ENCODE measurements around the gene RPRD2. TPM values are rescaled to one million over a fixed set of nuclear protein-coding genes. Genes with fewer than 3 reads are reported as not detected.
"Not testable (repeated sequence)": the region's sequence is repeated elsewhere in the genome, so short reads cannot be mapped to it uniquely, and the experiment has no call there.

The RPRD2 gene
- 44.5 and 46.6 TPM in 2 replicates for total RNA-seq (2021)
- percentile 87 among the genes with signal in this experiment for Bru-seq, nascent RNA
- percentile 85 among the genes with signal in this experiment for BruChase-seq, experiment 1, labeled RNA remaining after a 2-hour chase
- BruChase-seq, experiment 2, labeled RNA remaining after a 6-hour chase, result percentile 88 among the genes with signal in this experiment
- long read RNA-seq, full-length matches to known transcripts, result 13 of 52 reads
- long read RNA-seq, partial matches to known transcripts, result 28 of 52 reads
- long read RNA-seq, other reads (novel, unspliced or antisense), result 11 of 52 reads

GRCh38 chr1:150363426-150364230, at the start of gene RPRD2:
RPRD2 (plus strand) TSS chr1:150364147; CDS start chr1:150364715, 568 bp downstream.
- Histone ChIP-seq H3K27me3 (replicated peaks; ENCODE audit: insufficient read depth, low read depth, low read length, poor library complexity) (no peaks in the 10 kb centered on the region), H3K4me1 (ENCODE audit: insufficient read depth, low read length, poor library complexity, severe bottlenecking) (peaks cover 15% of the 10 kb centered on the region), H3K9me3 (ENCODE audit: low read depth, low read length, poor library complexity, severe bottlenecking) (no peaks in the 10 kb centered on the region), H3K27ac (ENCODE audit: low read depth, low read length, poor library complexity, severe bottlenecking) (peak within 1 kb of the TSS; percentile 97), H3K4me3 (ENCODE audit: low read depth, low read length, poor library complexity, severe bottlenecking) (peak within 1 kb of the TSS; percentile 75), H3K36me3 (ENCODE audit: insufficient read depth, low read length, poor library complexity, severe bottlenecking) (no peaks in the 10 kb centered on the region)
- intact Hi-C loops (cut with micrococcal nuclease; ENCODE audit: unreplicated experiment), result loop anchor here (1.0 kb wide), 1 partner anchor 266 kb away; the partner anchor contains the start of gene ENSA
- BruUV-seq (replicated peaks), result TSS peak; percentile 89
- TF ChIP-seq EZH2 (IDR thresholded peaks at IDR 0.05; ENCODE audit: borderline replicate concordance, low read depth, low read length, poor library complexity, severe bottlenecking), result no peak
- TF ChIP-seq CTCF (conservative IDR thresholded peaks at IDR 0.05; ENCODE audit: low read depth, low read length), result no peak
- ChIA-PET POLR2A (ENCODE audit: low non-redundant PET) (interaction anchor here (0.6 kb wide), 2 partner anchors 25 to 349 kb away, joined by 3 to 4 read pairs; no protein-coding TSS in a partner anchor), CTCF (interaction anchor here (0.5 kb wide), 1 partner anchor 177 kb away, joined by 4 read pairs; no protein-coding TSS in a partner anchor)
- peak; percentile 100 for DNase-seq (ENCODE audit: low spot score)

GRCh38 chr1:150314691-150315090, 49.3 kb upstream of the RPRD2 start:
- DNase-seq (ENCODE audit: low spot score); intact Hi-C loops (cut with micrococcal nuclease; ENCODE audit: unreplicated experiment); H3K27ac ChIP-seq (ENCODE audit: low read depth, low read length, poor library complexity, severe bottlenecking); H3K9me3 ChIP-seq (ENCODE audit: low read depth, low read length, poor library complexity, severe bottlenecking); H3K4me3 ChIP-seq (ENCODE audit: low read depth, low read length, poor library complexity, severe bottlenecking); H3K36me3 ChIP-seq (ENCODE audit: insufficient read depth, low read length, poor library complexity, severe bottlenecking); H3K27me3 ChIP-seq (replicated peaks; ENCODE audit: insufficient read depth, low read depth, low read length, poor library complexity); H3K4me1 ChIP-seq (ENCODE audit: insufficient read depth, low read length, poor library complexity, severe bottlenecking); CTCF ChIA-PET; BruUV-seq (replicated peaks); POLR2A ChIA-PET (ENCODE audit: low non-redundant PET): not testable (repeated sequence)

GRCh38 chr1:150320667-150320978, 43.3 kb upstream of the RPRD2 start:
- Histone ChIP-seq H3K4me1 (ENCODE audit: insufficient read depth, low read length, poor library complexity, severe bottlenecking) (peaks cover 7% of the 10 kb centered on the region), H3K4me3 (ENCODE audit: low read depth, low read length, poor library complexity, severe bottlenecking) (peak overlapping the region; percentile 81), H3K27me3 (replicated peaks; ENCODE audit: insufficient read depth, low read depth, low read length, poor library complexity) (no peaks in the 10 kb centered on the region), H3K36me3 (ENCODE audit: insufficient read depth, low read length, poor library complexity, severe bottlenecking) (peaks cover 10% of the 10 kb centered on the region), H3K9me3 (ENCODE audit: low read depth, low read length, poor library complexity, severe bottlenecking) (no peaks in the 10 kb centered on the region), H3K27ac (ENCODE audit: low read depth, low read length, poor library complexity, severe bottlenecking) (peak overlapping the region; percentile 84)
- TF ChIP-seq EZH2 (IDR thresholded peaks at IDR 0.05; ENCODE audit: borderline replicate concordance, low read depth, low read length, poor library complexity, severe bottlenecking) (no peak), CTCF (conservative IDR thresholded peaks at IDR 0.05; ENCODE audit: low read depth, low read length) (no peak)
- CTCF ChIA-PET, result no interaction called here
- DNase-seq (ENCODE audit: low spot score), result peak; percentile 14
- no TSS peak for BruUV-seq (replicated peaks)
- intact Hi-C loops (cut with micrococcal nuclease; ENCODE audit: unreplicated experiment), result no loop called here
- POLR2A ChIA-PET (ENCODE audit: low non-redundant PET), result interaction anchor here (0.5 kb wide), 1 partner anchor 883 kb away, joined by 4 read pairs; no protein-coding TSS in a partner anchor

Measured in A673 (cell line).